GM19023 (cell line): ENCODE measurements around the gene BCR.

Source experiments
- ATAC-seq: cut with Tn5 transposase; IDR thresholded peaks from one replicate; pipeline ENCODE4 v1.9.1; 2021; ENCODE audit warnings: mild to moderate bottlenecking, moderate library complexity; ENCODE audit not compliant: unreplicated experiment

The BCR gene

DNA sequence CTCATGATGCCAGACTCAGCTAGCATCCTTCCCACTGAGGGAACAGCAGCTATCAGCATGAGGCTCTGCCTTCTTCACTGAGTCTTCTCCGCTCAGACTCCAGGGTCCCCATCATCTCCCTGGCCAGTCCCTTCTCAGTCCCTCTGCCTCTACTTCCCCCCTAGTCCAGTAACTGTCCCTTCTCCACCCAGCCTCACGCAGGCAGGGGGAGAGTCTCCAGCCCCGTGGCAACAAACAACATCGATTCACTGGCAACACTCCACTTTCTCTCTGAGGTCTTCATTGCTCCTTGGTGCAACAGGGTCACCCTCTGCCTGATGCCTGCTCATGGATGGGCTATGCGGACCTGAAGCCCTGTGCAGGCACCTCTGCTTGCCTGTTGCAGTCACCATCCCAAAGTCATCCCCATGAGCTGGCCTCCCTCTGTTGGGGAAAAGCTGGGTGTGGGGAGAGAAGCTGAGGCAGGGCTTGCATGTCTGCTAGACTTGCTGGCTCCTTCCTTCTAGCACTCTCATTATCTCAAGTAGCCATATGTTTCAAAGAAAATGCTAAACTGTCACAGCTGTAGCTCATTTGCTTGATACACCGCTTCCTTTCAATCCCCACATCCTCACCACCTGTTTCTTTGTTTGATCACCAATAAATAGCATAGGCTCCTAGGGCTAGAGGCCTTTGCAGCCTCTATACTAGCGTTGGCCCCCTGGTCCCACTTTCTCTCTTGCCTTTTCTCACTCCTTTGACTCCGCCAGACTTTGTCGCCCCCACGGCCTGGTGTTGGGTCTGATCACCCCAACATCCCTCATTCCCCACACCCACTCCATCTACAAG is 4.3 kb upstream of the BCR start:
- ATAC-seq: no peak

- ATAC-seq: no peak
Measured at GRCh38 chr22:23176645-23177027, 3.7 kb upstream of the BCR start.

DNA sequence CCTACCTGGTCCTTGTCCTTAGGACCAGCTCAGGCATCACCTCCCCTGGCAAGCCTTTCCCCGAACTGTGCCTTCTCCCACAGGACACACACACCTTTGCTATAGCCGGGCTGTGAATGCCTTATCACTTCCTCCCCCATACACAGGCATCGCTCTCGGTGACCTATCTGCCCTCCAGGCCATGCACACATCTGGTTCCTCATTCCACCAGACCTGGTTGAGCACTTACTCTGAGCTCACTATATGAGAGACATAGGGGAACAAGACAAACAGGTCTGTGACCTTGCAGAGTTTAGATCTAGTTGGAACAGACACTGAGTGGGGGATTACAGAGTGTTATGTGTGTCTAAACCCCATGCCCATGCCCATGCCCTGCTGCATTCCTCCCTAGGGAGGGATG is 3.1 kb upstream of the BCR start:
- ATAC-seq: no peak

GRCh38 chr22:23178512-23179254 is 1.6 kb upstream of the BCR start:
- no peak for ATAC-seq

GRCh38 chr22:23179381-23180299 is 669 bp upstream of the BCR start:
- no peak for ATAC-seq

GRCh38 chr22:23180893-23181720 is 798 bp downstream of the BCR start:
- no peak for ATAC-seq

- no peak for ATAC-seq
Measured at GRCh38 chr22:23181721-23182308, 1.5 kb downstream of the BCR start.

- no peak for ATAC-seq
Measured at GRCh38 chr22:23182309-23183060, 2.2 kb downstream of the BCR start.

DNA sequence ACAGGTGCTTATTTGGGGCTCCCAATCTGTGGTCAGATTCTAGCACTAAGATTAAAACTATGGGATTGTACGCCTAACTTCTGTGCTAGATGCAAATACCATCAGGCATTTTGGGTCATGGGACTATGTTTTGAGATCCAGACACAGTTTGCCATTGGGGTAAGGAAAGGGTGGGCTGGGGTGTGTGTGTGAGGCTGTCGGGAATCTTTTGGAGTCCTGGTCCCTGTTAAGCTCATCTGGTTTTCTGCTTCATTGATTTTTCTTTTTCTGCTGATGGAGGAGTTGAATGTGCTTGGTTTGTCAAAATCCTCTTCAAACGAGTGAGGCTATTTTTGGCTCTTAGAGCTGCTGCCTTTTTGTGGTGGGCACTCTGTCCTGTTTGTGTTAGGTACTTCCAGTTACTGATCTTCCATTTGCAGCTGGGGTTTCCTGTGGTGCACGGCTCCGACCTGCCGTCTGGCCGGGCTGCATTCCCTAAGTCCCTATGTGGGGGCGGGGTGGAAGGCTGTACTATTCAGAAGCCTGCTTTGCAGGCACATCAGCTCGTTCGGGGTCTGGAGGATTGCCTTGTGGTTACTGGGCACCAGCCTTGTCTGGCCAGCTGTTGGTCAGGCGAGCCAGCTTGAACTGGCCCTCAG is 2.9 kb downstream of the BCR start:
- no peak for ATAC-seq

GRCh38 chr22:23184100-23184763 is 3.9 kb downstream of the BCR start:
- no peak for ATAC-seq

DNA sequence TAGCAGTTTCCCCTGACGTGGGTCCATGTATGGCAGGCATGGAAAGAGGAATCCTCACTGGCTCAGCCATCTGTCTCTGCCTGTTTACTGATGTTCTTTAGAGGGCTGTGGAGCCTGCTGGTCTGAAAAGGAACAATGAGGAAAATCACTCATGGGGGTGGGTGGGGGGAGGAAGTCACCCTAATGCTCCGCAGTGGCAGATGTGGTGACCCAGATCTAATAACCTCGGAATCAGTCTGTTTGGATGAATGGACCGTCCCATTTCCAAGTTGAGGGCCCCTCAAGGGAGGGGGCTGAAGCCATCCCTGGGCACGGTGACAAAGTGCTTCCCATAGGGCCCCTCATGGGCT is 4.4 kb downstream of the BCR start:
- no peak for ATAC-seq

DNA sequence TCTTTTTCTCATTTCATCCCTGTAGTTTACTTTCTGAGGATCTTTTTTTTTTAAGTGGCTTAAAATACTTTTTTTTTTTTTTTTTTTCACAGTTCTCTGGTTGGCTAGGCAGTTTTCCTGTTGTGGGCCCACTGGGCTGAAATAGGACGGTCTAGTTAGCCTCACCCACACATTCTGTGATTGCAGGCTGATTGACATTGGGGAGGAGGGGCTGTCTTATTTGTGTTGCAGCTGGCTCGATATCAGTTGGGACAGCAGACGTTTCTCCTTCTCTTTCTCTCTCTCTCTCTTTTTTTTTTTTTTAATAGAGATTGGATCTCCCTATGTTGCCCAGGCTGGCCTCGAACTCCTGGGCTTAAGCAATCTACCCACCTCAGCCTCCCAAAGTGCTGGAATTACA is 6.9 kb downstream of the BCR start:
- ATAC-seq: no peak

GRCh38 chr22:23187871-23188700 is 7.8 kb downstream of the BCR start:
- ATAC-seq: no peak

- ATAC-seq: no peak
Measured at GRCh38 chr22:23190526-23190925, 10.2 kb downstream of the BCR start.

- no peak for ATAC-seq
Measured at GRCh38 chr22:23192133-23192532, 11.8 kb downstream of the BCR start.

DNA sequence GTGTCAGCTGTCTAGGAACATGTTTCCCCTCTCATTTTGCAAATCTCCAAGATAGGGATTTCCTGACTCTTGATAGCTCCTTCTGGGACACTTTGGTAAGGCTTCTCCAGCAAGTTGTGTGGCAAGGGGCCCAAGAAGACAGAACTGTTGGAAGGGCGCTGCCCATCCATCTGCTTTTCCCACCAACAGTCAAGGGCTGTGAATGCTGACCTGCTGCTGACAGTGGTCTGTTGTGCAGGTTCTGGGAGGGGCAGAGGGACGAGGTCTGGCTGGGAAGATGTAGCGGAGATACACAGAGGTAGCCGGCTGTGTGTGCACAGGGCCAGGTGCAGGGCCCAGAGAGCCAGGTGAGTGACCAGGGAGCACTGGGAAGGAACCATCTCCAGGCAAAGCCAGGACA is 12.2 kb downstream of the BCR start:
- ATAC-seq: no peak

DNA sequence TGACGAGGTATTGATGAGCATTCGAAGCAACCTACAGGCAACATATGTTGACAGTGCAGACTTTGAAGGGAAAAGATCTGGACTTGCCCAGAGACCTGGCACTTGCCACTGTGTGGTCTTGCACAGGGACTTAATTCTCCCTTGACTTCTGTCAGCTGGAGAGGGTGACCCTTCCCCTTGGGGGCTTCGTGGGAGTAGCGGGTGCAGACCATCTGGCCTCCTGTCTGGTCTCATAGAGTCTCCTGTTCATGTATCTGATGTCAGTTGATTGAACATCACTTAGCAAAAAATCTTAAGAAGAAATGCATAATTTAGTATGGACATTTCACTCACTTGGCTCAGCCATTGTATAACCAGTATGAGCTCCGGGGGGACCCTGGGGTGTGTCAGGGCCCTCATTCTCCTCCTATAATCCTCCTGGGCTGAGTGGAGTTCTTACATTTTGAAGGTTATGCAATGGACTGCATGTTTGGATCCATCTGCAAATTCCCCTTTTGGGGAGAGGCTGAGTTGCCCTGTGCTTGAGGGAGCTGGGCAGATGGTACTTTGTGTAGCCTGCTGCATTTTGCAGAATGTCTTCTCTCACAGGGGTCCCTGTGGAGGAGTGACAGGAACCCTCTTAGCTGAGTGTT is 13.0 kb downstream of the BCR start:
- ATAC-seq: no peak
